Liver (tissue), 3 donors: Measurements from ENCODE around the gene SP100.

Experiments
- FOXA1 ChIP-seq: IDR thresholded peaks from 2 replicates; pipeline ENCODE4 v1.6.1; 2016; ENCODE audit warnings: antibody characterized with exemption
- GABPA ChIP-seq, 2 donors: IDR thresholded peaks in 1 of 2; conservative IDR thresholded peaks in 1 of 2; 2 replicates each; pipeline ENCODE4 v1.6.1; 2016; ENCODE audit warnings: antibody characterized with exemption in 2 of 2, mild to moderate bottlenecking in 1 of 2, moderate library complexity in 1 of 2
- JUND ChIP-seq, 2 donors: IDR thresholded peaks; 2 replicates each; pipeline ENCODE4 v1.6.1; 2016; ENCODE audit warnings: antibody characterized with exemption in 2 of 2
- RAD21 ChIP-seq, 2 donors: IDR thresholded peaks; 2 replicates each; pipeline ENCODE4 v1.6.1; 2016; ENCODE audit warnings: antibody characterized with exemption in 2 of 2, mild to moderate bottlenecking in 2 of 2
- SP1 ChIP-seq: IDR thresholded peaks from 2 replicates; pipeline ENCODE4 v1.6.1; 2018; ENCODE audit warnings: antibody characterized with exemption, mild to moderate bottlenecking
- TAF1 ChIP-seq: conservative IDR thresholded peaks from 2 replicates; pipeline ENCODE4 v1.6.1; 2016; ENCODE audit warnings: antibody characterized with exemption, mild to moderate bottlenecking
- YY1 ChIP-seq: IDR thresholded peaks from 2 replicates; pipeline ENCODE4 v1.6.1; 2016; ENCODE audit warnings: antibody characterized with exemption, mild to moderate bottlenecking
- TF ChIP-seq, protein P1 (sequence below): fragments of 150-350 bp; IDR thresholded peaks from 2 replicates; pipeline ENCODE4 v1.5.1; 2017; ENCODE audit warnings: improper control_type of control experiment, low read depth, low read length; ENCODE audit not compliant: missing input control
- TF ChIP-seq, protein P2 (sequence below): IDR thresholded peaks from 2 replicates; pipeline ENCODE4 v1.6.1; 2016; ENCODE audit warnings: antibody characterized with exemption
- TF ChIP-seq, protein P3 (sequence below): IDR thresholded peaks from 2 replicates; pipeline ENCODE4 v1.6.1; 2016; ENCODE audit warnings: antibody characterized with exemption
- TF ChIP-seq, protein P4 (sequence below): IDR thresholded peaks from 2 replicates; pipeline ENCODE4 v1.6.1; 2016; ENCODE audit warnings: antibody characterized with exemption
- donor health status: healthy.
- donor health status: healthy.

- TF ChIP-seq, protein P1, sequence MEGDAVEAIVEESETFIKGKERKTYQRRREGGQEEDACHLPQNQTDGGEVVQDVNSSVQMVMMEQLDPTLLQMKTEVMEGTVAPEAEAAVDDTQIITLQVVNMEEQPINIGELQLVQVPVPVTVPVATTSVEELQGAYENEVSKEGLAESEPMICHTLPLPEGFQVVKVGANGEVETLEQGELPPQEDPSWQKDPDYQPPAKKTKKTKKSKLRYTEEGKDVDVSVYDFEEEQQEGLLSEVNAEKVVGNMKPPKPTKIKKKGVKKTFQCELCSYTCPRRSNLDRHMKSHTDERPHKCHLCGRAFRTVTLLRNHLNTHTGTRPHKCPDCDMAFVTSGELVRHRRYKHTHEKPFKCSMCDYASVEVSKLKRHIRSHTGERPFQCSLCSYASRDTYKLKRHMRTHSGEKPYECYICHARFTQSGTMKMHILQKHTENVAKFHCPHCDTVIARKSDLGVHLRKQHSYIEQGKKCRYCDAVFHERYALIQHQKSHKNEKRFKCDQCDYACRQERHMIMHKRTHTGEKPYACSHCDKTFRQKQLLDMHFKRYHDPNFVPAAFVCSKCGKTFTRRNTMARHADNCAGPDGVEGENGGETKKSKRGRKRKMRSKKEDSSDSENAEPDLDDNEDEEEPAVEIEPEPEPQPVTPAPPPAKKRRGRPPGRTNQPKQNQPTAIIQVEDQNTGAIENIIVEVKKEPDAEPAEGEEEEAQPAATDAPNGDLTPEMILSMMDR, result no peak
- TF ChIP-seq, protein P2, sequence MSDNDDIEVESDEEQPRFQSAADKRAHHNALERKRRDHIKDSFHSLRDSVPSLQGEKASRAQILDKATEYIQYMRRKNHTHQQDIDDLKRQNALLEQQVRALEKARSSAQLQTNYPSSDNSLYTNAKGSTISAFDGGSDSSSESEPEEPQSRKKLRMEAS, result no peak
- TF ChIP-seq, protein P3, sequence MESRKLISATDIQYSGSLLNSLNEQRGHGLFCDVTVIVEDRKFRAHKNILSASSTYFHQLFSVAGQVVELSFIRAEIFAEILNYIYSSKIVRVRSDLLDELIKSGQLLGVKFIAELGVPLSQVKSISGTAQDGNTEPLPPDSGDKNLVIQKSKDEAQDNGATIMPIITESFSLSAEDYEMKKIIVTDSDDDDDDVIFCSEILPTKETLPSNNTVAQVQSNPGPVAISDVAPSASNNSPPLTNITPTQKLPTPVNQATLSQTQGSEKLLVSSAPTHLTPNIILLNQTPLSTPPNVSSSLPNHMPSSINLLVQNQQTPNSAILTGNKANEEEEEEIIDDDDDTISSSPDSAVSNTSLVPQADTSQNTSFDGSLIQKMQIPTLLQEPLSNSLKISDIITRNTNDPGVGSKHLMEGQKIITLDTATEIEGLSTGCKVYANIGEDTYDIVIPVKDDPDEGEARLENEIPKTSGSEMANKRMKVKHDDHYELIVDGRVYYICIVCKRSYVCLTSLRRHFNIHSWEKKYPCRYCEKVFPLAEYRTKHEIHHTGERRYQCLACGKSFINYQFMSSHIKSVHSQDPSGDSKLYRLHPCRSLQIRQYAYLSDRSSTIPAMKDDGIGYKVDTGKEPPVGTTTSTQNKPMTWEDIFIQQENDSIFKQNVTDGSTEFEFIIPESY, result no peak
- TF ChIP-seq JUND (IDR thresholded peaks at IDR 0.05) (no peak), RAD21 (IDR thresholded peaks at IDR 0.05) (no peak), GABPA (IDR thresholded peaks at IDR 0.05 in 1 of 2, conservative IDR thresholded peaks at IDR 0.05 in 1 of 2) (no peak), SP1 (no peak), YY1 (no peak), TAF1 (no peak), FOXA1 (no peak)
- TF ChIP-seq, protein P4, sequence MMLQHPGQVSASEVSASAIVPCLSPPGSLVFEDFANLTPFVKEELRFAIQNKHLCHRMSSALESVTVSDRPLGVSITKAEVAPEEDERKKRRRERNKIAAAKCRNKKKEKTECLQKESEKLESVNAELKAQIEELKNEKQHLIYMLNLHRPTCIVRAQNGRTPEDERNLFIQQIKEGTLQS, result no peak
Observed at GRCh38 chr2:230419181-230419580, 3.2 kb downstream of the SP100 start.
